HG02759 (cell line): Measurements from ENCODE around the gene OTX2.

Experiments
- ATAC-seq: cut with Tn5 transposase; IDR thresholded peaks from one replicate; pipeline ENCODE4 v1.9.1; 2021; ENCODE audit warnings: mild to moderate bottlenecking, moderate library complexity; ENCODE audit not compliant: unreplicated experiment

The OTX2 gene

DNA sequence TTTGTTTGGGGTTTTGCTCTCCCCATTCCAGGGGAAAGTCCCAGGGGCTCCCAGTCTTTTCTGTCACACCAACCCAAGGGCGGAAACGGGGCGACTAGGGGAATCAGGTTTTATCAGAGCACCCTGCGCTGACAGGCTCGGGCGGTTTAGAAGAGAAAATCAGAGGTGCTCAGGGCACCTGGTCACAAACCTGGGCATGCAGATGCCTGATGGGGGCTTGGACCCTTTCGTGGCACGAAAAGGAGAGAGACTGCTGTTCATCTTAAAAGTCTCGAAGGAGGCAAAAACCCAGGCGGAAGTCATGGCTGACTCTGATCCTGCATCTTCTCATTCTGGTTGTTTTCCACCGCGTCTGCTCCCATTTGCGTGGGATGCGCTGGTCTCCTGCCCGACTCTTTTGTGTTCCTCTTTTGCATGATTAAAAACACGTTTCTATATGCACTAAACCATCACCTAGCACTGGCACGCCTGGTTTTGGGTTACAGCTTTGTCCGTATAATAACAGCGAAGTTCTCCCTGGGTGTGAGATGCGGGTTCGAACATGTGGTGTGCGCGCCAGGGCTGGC lies 13.2 kb downstream of the OTX2 start:
- no peak for ATAC-seq

DNA sequence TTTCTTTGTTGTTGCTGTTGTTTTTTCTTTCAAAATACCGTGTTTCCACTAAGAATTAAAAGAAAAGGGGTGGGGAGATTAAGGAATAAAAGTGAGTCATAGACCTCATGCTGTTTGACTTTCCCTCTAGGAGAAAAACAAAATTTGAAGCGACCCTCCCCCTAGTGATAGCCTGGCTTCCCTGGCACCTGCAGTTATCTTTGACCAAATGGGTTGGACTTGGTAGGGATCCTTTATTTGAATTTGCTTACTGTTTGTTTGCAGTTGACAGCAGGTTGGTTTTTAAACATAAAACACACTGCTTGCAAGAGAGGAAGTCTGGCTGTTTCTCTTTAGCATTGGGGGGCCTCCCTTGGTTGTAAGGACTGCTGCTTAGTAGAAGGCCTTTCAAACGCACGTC lies 14.0 kb downstream of the OTX2 start:
- no peak for ATAC-seq

DNA sequence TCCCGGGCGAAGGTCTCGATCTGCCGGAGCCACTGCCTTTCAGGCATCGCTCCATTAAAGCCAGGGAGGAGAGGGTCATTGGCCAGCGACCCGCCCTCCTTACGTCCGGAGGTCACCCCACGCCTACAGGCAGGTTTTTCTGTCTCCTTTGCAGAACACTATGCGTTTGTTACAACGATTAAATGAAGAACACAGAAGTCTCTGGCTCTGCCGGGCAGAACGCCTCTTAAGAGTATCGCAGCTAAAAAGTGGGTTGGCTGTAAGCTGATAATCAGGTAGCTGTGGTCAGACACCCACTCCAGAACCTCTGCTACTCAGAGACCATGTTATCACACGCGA lies 15.0 kb downstream of the OTX2 start:
- no peak for ATAC-seq

DNA sequence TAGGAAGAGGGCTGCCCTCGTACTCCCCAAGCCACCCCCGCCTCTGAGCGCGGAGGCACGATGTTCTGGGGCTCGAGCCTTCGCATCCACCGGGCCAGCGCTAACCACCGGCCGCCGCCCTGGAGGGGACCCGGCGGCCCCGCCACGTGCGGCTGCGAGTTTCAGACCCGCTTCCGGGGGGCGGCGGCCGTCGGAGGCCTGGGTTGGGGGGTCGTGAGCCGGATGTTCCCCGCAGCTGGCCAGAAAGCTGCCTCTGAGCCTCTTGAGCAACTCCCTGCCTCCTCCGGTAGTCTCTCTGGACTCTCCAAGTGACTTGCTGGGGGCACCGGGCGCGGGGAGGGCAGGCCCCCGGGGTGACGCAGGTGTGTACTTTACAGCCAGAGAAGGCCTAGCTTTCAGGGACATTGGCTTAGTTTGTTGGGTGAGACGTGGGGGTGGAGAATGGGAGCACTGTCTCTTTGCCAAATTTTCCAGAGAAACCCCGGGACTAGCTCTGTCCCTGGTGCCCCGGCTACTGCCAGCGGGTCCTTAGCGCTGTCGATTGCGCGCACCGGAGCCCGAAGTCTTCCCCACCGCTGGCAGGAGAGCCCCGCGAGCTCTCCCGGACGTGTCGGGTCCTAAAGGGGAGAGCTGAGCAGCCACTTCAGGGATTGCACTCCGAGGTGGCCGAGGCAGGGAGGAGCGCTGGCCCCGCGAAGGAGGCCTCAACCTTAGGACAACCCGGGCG lies 15.6 kb downstream of the OTX2 start:
- no peak for ATAC-seq

DNA sequence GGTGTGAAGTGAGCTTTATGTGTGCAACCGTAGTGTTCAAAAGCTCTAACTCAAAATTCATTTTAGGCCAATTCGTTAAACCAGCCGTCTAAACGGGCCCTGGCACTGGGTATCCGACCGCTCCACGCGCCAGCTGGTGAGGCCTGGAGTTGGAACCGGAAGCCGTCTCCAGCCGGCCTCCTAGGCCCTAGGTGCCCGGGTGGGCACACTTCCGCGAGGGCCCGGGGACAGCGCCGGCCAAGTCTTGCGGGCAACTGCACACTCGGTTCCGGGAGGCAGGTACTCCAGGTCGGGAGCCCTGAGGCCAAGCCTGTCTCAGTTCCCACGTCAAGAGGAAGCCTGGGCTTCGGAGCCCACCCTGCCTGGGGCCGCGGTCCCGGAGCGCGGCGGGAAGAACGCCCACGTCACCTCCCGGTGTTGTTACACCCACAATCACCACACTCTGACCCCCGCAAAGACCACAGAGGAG lies 16.2 kb downstream of the OTX2 start:
- ATAC-seq: no peak

DNA sequence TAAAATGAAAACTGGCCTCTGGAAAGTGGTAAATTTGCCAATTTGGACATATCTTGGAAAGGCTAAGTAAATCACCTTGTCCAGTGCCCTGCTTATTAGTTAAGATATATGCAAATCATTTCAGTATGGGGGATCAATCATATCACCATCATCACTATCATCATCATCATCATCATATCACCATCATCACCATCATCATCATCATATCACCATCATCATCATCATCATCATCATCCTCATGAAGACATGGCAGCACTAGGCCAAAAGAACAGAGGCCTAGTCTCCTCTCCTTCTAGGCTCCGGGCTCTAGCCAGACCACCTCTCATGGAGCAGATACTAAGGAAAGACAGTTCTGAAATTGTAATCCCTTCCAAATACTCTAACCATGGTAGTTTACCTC lies 20.3 kb downstream of the OTX2 start:
- no peak for ATAC-seq

DNA sequence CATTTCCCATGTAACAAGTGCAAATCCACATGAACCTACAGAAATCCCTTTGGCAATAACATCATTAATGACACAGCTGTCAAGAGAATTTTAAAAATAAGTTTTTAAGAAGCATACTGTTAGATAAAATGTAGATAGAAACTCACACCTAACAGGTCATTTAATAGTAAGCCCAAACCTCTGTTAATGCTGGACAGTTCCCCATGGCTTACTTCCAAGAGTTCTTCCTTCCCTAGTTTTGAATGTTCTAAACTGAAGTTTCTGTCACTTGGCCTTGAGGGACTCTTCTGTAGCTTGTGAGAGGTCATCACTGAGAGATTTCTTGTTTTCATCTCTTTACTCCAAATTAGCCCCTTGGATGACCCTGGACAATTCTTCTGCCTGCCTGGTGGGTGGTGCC lies 22.7 kb downstream of the OTX2 start:
- ATAC-seq: no peak

DNA sequence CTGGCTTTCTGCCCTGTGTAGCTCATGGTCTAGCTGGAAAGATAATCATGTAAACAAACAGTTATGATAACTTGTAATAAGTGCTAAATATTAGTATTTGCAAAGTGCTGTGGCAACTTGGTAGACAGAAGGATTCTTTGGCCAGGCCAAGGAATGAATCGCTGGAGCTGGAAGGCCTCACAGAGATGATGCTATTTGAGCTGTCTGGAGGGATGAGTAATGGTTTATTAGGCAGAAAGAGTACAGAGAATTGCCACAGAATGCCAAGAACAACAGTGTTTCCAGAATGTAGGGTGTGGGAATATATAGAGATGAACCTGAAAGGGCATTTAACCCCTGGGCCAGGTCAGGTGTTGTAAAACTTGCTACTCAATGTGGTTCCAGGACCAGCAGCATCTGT lies 27.6 kb downstream of the OTX2 start:
- no peak for ATAC-seq

DNA sequence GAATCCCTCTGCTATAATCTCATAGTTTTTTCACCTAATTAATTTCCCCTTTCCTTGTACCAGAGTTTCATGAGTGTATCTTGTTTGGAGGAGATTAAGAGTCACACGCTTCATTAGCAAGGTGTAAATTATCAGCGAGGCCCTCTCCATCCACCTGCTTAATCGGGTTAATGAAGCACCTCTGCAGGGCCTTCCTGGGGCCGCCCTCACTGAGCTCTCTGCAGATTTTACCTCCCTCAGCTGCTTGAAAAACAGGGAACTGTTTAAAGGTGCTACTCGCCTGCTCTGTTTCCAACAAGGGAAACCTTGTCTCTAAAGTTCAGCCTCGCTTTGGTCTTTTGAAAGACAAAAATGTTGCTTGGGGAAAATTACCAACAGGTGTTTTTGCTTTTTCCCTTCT lies 35.8 kb downstream of the OTX2 start:
- ATAC-seq: no peak

DNA sequence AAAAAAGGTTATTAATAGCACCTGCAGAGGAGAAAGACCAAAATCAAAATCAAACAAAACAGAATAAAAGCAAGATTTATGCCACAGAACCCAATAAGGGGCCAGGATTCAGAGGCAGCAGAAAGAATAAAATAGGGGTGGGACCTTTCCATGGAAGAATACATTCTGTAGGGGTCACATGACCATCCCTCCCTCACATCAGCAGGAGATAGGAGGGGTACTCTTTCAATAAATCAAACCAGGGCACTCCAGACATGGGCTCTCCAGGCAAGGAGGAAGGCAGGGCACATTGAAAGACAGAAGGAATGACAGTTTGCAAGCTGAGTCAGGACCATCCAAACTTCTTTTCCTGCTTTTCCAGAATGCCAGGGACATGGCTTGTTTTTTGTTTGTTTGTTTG lies 39.8 kb downstream of the OTX2 start:
- no peak for ATAC-seq

DNA sequence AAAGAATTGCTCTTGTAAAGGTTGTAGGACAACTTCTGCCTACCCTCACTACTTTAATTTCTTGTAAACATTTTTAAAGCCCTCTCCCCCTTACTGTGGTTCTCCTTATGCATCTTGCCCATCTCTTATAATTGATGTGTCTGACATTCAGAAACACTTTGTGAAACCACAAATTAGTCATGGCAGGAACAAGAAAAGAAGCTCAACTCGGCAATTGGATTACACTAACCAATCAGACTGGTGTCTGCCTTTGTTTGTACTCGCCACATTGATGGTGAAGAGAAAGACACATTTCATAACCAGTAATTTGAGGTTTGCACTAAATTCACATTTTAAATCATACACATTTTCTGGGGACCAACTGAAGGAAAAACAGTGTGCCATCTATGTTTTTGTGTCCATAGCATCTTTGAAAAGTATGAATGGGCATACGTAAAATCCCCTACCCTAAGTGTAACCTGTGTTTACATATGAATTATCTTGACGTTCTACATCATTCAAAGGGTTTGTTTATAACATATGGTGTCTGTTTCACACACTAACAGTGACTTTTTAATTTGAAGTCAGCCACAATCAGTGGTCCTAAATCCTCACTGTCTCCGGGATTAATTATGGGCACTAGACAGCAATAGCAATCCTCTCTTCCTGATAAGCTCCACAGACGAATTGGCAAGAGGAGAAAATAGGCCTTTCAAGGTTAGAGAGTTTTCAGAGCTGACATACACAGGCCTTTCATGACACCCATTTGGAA lies 49.9 kb downstream of the OTX2 start:
- ATAC-seq: no peak

DNA sequence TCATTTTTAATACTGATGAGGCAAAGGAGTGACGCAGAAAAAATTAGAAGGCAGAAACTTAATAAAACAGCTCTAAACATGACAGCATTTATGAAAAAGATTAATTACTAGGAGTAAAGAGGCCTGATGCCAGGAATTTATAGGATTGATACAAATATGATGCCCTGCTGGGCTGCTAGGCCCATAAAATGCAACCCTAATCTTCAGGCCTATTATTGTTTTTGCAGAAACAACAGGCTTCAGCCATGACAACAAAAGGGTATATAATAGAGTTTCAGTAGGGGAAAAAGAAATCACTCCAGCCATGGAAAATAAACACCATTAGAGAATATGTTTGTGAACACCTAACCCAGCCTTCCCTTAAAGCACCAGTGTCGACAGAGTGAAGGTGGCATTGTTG lies 50.6 kb downstream of the OTX2 start:
- no peak for ATAC-seq

DNA sequence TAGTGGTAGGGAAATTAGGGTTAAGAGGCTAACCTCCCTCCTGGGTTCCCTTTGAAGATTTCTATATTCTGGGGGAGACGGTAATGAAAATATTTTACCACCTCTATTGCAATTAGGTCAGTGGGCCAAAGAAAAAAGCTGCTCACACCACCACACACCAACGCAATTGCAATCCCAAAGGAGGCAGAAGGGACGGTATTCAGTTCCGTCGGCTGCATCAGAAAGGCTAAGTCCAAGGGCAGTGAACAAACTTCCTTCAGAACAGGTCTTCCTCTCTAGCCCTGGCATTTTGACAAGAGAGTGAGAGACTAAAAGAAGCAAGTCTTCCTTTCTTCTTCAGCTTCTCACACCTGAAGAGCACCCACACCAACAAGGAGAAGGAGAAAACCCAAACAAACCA lies 51.2 kb downstream of the OTX2 start:
- ATAC-seq: no peak

DNA sequence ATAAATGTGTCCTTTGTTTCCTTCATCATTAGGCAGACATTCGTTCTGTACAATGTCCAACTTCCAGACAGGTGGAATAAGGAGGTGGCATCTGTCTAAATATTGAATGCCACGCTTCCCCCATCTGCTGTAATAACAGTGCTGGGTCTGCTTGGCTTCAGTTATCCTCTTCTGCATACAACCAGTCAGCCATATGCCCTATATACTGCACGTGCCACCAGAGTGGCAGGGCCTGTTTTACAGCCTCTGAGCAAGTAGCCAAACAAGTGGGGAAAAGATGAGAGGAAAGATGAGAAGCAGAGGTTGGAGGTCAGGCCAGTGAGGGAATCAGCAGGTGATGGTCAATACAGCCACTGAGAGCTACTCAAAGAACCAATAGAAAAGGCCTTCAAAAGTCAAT lies 55.4 kb downstream of the OTX2 start:
- no peak for ATAC-seq

DNA sequence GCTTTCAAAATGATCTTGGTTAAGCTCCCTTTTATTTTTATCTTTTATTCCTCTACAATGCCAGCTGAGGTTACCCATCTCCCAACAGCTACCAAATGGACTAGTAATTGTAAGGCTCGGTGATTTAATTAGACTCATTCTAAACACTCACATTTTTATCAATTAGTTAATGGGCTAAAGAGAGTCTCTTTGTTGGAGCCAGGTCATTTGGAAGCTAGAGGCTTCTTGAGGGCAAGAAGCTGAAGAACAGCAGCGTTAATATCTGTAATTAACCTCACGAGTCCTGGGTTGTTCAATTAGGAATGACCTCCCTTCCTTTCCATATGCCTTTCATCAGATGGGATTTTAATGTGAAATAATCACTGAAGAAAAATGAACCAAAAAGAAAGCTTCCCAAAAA lies 56.9 kb downstream of the OTX2 start:
- ATAC-seq: no peak

DNA sequence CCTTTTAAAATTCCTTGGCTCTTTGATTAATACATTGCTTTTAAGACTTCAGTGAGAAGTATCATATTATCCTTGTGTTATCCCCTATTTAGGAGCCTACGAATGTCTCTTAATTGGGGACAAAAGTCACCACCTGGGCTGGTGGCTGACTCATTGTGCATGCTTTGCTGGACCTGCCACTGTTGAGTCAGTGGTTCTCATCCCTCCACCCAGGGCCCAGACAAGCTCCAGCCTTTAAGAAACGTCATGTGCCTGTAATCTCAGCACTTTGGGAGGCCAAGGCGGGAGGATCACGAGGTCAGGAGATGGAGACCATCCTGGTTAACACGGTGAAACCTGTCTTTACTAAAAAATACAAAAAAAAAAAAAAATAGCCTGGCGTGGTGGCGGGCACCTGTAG lies 57.9 kb downstream of the OTX2 start:
- ATAC-seq: no peak

DNA sequence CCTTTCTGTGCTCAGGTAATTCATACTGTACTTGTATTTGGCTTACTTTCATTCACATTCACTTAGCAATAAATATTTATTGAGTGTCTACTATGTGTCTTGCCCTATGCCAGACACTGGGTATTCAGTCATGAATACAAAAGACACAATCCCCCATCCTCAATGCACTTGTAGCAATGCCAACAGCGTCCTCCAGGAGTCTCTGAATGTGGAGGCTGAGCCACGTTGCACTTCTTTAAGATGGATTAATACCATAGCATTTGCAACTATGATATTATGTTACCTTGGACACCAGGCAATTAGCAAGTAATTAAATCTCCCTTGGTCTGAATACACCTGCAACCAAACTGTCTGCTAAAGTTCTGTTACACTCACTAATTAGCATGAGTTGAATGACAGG lies 58.8 kb downstream of the OTX2 start:
- no peak for ATAC-seq
